Endodermal cell (in vitro differentiated cells): ENCODE measurements around the gene COL8A1. TPM values are rescaled to one million over a fixed set of nuclear protein-coding genes. Genes with fewer than 3 reads are reported as not detected.

ENCODE experiments used
- DNase-seq: peaks from one replicate; pipeline ENCODE4 v3.0.0-alpha.2; 2017
- H3K27ac ChIP-seq: 2 replicates; pipeline ENCODE4 v1.5.1; 2013; ENCODE audit warnings: mild to moderate bottlenecking, low read depth, low read length, moderate library complexity
- H3K27me3 ChIP-seq: 2 replicates; pipeline ENCODE4 v1.6.1; 2013; ENCODE audit warnings: mild to moderate bottlenecking, low read length, moderate library complexity; ENCODE audit not compliant: insufficient read depth, control insufficient read depth, poor library complexity, severe bottlenecking
- H3K36me3 ChIP-seq: 2 replicates; pipeline ENCODE4 v1.7.0; 2013; ENCODE audit warnings: mild to moderate bottlenecking, low read length, moderate library complexity; ENCODE audit not compliant: control insufficient read depth, insufficient read depth
- H3K4me1 ChIP-seq: one replicate; pipeline ENCODE4 v1.7.0; 2013; ENCODE audit warnings: low read length; ENCODE audit not compliant: control insufficient read depth, insufficient read depth
- H3K4me3 ChIP-seq: 2 replicates; pipeline ENCODE4 v1.5.1; 2013; ENCODE audit warnings: mild to moderate bottlenecking, low read length, moderate library complexity
- H3K9ac ChIP-seq: 2 replicates; pipeline ENCODE4 v1.6.1; 2013; ENCODE audit warnings: mild to moderate bottlenecking, low read length, moderate library complexity; ENCODE audit not compliant: poor library complexity, severe bottlenecking; ENCODE audit errors: extremely low read depth
- H3K9me3 ChIP-seq: 2 replicates; pipeline ENCODE4 v1.6.1; 2013; ENCODE audit warnings: mild to moderate bottlenecking, low read length, moderate library complexity; ENCODE audit not compliant: control insufficient read depth
- H3K27ac Mint-ChIP-seq: 2 replicates; pipeline ENCODE4 v1.8.0; 2020; ENCODE audit warnings: mixed read lengths
- H3K27me3 Mint-ChIP-seq: 2 replicates; pipeline ENCODE4 v1.8.0; 2021; ENCODE audit warnings: mild to moderate bottlenecking, mixed read lengths; ENCODE audit not compliant: insufficient read depth
- H3K36me3 Mint-ChIP-seq: 2 replicates; pipeline ENCODE4 v1.8.0; 2020; ENCODE audit warnings: low read depth, mixed read lengths
- H3K4me1 Mint-ChIP-seq: 2 replicates; pipeline ENCODE4 v1.8.0; 2020; ENCODE audit warnings: mixed read lengths
- H3K4me3 Mint-ChIP-seq: 2 replicates; pipeline ENCODE4 v1.8.0; 2020; ENCODE audit warnings: mild to moderate bottlenecking, moderate library complexity, mixed read lengths
- H3K9me3 Mint-ChIP-seq: 2 replicates; pipeline ENCODE4 v1.8.0; 2020; ENCODE audit warnings: mild to moderate bottlenecking, mixed read lengths
- WGBS, 2 experiments: methylation state at CpG; one replicate each; pipeline versions ENCODE4 v1.1.5 to v1.1.7; 2013; ENCODE audit warnings: missing lambda C conversion rate in 2 of 2, mixed read lengths in 1 of 2; ENCODE audit not compliant: insufficient coverage in 1 of 2, insufficient read length in 1 of 2; 5-methylcytosine and 5-hydroxymethylcytosine counted together
- total RNA-seq, 2 donors: library from RNA; stranded (reverse); fragmentation: NEBNext Ultra II Directional in 1 of 2; extraction: Animal tissue kit (Norgen Biotek cat#: 25700) in 1 of 2; gene quantifications; 2 replicates in 1 of 2; 3 replicates in 1 of 2; pipeline ENCODE4 v1.2.1, GENCODE V29; 2021
- TF ChIP-seq, protein P1 (sequence below): fragments of 200-600 bp; sonication (generic); conservative IDR thresholded peaks from 2 replicates; pipeline ENCODE4 v1.5.0; 2021; ENCODE audit warnings: antibody characterized with exemption, mild to moderate bottlenecking

The COL8A1 gene
- total RNA-seq, 2 donors from 2014 or later = 3.5 to 3.9 TPM

DNA sequence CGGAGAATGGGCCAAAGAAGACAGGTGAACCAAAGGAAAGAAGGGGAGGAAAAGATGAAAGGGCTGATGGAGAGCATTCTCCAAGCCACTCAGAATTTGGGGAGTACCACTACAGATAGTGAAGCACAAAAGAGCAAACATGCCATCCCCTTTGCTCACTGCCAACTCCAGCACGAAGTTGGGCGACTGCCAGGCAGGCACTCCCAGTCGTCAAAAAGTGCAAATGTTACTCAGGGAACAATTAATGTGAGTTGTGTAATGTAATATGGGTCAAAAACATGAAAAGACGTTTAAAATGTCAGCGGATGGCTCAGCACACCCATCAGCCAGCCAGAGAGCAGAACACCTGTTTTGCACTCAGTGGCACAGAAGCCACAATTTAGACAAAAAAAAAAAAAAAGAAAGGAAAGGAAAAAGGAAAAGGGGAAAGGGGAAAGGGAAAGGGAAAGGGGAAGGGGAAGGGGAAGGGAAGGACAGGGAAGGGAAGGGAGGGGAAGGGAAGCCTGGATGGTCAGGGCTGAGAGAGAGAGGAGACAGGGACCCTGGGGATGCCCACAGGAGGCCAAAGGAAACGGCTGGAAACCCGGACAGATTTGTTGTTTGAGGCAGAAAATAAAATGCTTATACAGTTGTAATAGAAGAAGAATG, 82.7 kb downstream of the COL8A1 start:
- WGBS, 2 experiments = 70% methylated on average over 3 to 8 of the region's 8 CpGs
- Histone ChIP-seq H3K36me3 (no peaks in the 10 kb centered on the region), H3K4me1 (peaks cover 5% of the 10 kb centered on the region), H3K27ac (no peak overlapping the region), H3K4me3 (no peak overlapping the region), H3K9me3 (no peaks in the 10 kb centered on the region), H3K27me3 (no peaks in the 10 kb centered on the region), H3K9ac (no peak overlapping the region)
- no peak overlapping the region for H3K27ac Mint-ChIP-seq
- DNase-seq = no peak
- H3K9me3 Mint-ChIP-seq = peaks cover 3% of the 10 kb centered on the region
- H3K4me1 Mint-ChIP-seq = peaks cover 11% of the 10 kb centered on the region
- TF ChIP-seq, protein P1, sequence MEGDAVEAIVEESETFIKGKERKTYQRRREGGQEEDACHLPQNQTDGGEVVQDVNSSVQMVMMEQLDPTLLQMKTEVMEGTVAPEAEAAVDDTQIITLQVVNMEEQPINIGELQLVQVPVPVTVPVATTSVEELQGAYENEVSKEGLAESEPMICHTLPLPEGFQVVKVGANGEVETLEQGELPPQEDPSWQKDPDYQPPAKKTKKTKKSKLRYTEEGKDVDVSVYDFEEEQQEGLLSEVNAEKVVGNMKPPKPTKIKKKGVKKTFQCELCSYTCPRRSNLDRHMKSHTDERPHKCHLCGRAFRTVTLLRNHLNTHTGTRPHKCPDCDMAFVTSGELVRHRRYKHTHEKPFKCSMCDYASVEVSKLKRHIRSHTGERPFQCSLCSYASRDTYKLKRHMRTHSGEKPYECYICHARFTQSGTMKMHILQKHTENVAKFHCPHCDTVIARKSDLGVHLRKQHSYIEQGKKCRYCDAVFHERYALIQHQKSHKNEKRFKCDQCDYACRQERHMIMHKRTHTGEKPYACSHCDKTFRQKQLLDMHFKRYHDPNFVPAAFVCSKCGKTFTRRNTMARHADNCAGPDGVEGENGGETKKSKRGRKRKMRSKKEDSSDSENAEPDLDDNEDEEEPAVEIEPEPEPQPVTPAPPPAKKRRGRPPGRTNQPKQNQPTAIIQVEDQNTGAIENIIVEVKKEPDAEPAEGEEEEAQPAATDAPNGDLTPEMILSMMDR = no peak
- H3K36me3 Mint-ChIP-seq = no peaks in the 10 kb centered on the region
- no peaks in the 10 kb centered on the region for H3K27me3 Mint-ChIP-seq
- no peak overlapping the region for H3K4me3 Mint-ChIP-seq

DNA sequence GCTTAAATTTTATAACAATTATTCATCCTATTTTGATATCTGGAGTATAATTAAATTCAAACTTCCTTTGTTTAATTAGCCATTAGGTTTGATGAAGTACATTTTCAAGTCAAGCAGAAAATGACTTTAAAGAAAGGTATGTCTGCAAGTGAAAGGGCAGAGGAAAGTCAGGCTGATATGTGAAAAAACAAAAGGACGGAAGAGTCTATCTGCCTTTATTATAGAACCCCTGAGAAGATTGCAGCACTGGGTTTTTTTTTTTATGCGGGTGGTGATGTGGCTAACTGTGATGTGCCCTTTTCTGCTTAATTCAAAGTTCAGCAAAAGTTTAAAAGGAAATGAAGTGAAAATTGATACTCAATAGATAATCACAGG, 83.2 kb downstream of the COL8A1 start:
- Histone ChIP-seq H3K27me3 (no peaks in the 10 kb centered on the region), H3K4me1 (peaks cover 5% of the 10 kb centered on the region), H3K9ac (no peak overlapping the region), H3K27ac (no peak overlapping the region), H3K36me3 (no peaks in the 10 kb centered on the region), H3K4me3 (no peak overlapping the region), H3K9me3 (no peaks in the 10 kb centered on the region)
- DNase-seq = no peak
- H3K36me3 Mint-ChIP-seq = no peaks in the 10 kb centered on the region
- no peak overlapping the region for H3K4me3 Mint-ChIP-seq
- WGBS, 2 experiments = 72 to 74% methylated on average over 2 of the region's 2 CpGs
- H3K27ac Mint-ChIP-seq = no peak overlapping the region
- peaks cover 8% of the 10 kb centered on the region for H3K4me1 Mint-ChIP-seq
- TF ChIP-seq, protein P1 = no peak
- no peaks in the 10 kb centered on the region for H3K27me3 Mint-ChIP-seq
- peaks cover 3% of the 10 kb centered on the region for H3K9me3 Mint-ChIP-seq

- no peak for DNase-seq
- no peaks in the 10 kb centered on the region for H3K36me3 ChIP-seq
- Mint-ChIP-seq H3K9me3 (peaks cover 3% of the 10 kb centered on the region), H3K4me1 (peaks cover 2% of the 10 kb centered on the region), H3K36me3 (no peaks in the 10 kb centered on the region), H3K27me3 (no peaks in the 10 kb centered on the region), H3K4me3 (no peak overlapping the region), H3K27ac (no peak overlapping the region)
- TF ChIP-seq, protein P1 = no peak
- H3K9ac ChIP-seq = no peak overlapping the region
- H3K27ac ChIP-seq = no peak overlapping the region
- no peak overlapping the region for H3K4me3 ChIP-seq
- H3K27me3 ChIP-seq = no peaks in the 10 kb centered on the region
- WGBS, 2 experiments = 93 to 100% methylated on average over 1 of the region's 1 CpG
- peaks cover under 1% of the 10 kb centered on the region for H3K4me1 ChIP-seq
- no peaks in the 10 kb centered on the region for H3K9me3 ChIP-seq
Observed at GRCh38 chr3:99724276-99724675, 85.9 kb downstream of the COL8A1 start.
